NB4 (cell line): Measurements from ENCODE around the gene FPGS.

Experiments used
- CTCF ChIP-seq: IDR thresholded peaks from one replicate; pipeline ENCODE4 v1.5.1; 2012; ENCODE audit warnings: low read depth, low read length
- POLR2A ChIP-seq: IDR thresholded peaks from 2 replicates; pipeline ENCODE4 v1.6.1; 2011; ENCODE audit warnings: mild to moderate bottlenecking; ENCODE audit not compliant: insufficient read length; ENCODE audit errors: extremely low read depth

- no peak for TF ChIP-seq CTCF
- no peak for TF ChIP-seq POLR2A
Observed at GRCh38 chr9:127818574-127818973, 15.9 kb downstream of the FPGS start.
